CD4-positive, alpha-beta T cell treated with Interleukin-21 for 1 hour (primary cell): ENCODE results near the gene CBX2.
A peak's percentile ranks its signal among the peaks of the same experiment; 100 is the strongest.

Source experiments
- DNase-seq: peaks from one replicate; pipeline ENCODE4 v3.0.0-alpha.2; 2020

The CBX2 gene

DNA sequence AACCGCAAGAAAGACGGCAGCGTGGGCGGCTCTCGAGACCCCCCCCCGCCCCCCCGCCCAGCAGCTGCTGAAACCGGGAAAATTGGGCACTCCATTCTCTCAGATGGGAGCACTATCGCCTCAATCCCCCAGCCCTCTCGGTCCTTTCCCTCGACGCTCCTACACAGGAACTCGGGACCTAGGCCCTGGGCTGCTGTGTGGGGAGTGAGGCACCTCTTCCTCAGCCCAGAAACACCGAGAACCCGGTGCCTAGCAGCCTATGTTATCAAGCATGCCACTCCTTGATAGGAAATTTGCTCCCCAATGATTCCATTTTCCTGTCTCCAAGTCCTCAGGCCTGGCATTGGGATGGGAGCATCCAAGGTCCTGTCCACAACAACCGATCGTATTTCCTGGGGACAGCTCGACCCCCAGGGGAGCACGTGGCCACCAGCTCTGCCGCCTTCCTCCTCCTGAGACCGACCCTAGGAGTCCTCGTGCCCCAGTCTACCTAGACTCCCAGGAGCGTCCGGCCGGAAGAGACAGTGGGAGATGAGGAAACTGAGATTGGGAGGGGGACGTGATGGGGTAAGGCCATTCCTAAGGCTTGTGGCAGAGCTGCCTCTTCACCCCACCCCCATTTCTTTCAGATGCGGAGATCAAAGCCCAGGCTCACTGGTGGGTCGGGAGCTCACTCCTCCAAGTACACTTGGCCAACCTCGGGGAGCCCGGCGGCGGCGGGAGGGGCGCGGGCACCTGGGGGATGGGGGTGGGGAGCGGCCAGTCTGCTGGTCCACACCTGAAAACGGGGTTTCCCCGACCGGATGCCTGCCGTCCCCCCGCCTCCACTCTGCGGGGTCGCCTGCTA is 36.4 kb downstream of the CBX2 start:
- no peak for DNase-seq

DNA sequence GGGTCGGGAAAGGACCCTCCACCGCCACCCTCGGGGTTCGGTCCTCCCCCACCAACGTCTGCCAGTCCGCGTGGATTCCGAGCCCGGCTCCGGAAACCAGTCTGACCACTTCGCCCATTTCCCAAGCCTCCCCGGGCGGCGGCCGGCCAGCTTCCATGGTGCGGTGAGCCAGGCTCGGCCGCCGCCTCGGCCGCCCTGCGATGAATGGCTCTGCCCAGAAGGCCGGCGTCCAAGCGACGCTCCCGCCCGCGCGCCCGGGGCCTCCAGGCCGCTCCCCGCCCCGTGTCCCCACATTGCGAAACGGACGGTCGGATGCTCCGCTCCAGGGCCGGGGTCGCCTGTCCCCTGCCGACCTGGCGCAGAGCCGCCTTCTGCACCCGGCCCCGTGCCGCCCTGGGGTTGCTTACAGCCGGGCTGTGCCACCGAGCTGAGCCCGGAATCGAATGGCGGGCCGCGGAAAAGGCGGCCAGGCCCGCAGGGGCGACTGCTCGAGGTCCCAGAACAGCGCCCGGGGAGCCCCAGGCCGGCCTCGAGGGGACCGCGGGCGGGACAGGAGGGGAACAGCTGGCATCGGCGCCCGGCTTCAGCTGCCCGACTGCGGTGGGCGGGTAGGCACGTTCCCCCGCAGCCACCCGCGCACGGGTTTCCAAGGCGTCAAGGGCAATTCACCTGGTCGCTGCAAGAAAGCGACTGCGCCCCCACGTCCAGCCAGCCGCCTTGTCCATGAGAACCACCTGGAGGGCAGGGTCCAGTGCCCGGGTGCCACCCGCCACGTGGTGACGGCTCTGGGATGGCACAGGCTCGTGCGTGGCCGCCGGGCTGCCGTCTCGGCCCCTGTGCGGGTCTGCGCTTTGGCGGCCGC is 37.3 kb downstream of the CBX2 start:
- DNase-seq = peak; percentile 9

GRCh38 chr17:79815836-79816461 is 38.0 kb downstream of the CBX2 start:
- DNase-seq = no peak

DNA sequence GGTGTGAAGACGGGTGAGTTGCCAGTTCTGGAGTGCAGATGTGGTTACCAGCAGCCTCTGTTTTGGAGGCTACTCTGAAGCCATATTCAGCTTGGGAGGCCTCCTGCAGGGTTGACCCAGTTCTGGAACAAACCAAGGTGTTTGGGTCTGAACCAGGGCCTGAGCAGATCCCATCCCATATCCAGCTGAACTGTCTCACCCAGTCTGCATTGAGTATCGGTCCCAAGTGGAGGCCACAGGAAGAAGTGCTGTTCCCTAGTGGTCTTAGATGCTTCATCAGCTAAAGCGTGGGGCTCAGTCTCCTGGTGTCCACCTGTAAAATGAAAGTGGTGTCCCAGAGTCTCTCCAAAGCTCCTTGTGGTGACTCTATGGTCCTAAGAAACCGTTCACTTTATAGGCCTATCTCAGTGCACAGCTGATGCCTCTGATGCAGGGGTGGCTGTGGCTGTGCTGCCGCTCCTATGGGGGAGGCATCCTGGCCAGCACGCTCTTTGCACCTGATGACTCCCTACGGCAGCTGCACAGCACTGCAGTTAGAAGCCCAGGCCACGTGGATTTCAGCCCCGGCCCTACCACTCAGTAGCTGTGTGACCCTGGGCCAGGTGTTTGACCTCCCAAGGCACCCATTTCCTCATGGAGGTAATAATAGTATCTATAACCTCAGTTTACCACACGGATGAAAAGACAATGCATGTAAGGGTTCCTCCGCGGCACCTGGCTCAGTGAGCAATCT is 40.2 kb downstream of the CBX2 start:
- DNase-seq = no peak

- no peak for DNase-seq
Measured at GRCh38 chr17:79819085-79819484, 41.1 kb downstream of the CBX2 start.

- no peak for DNase-seq
Measured at GRCh38 chr17:79819534-79820276, 41.8 kb downstream of the CBX2 start.

- DNase-seq = no peak
Measured at GRCh38 chr17:79820959-79821330, 43.0 kb downstream of the CBX2 start.

- no peak for DNase-seq
Measured at GRCh38 chr17:79821331-79822095, 43.6 kb downstream of the CBX2 start.

DNA sequence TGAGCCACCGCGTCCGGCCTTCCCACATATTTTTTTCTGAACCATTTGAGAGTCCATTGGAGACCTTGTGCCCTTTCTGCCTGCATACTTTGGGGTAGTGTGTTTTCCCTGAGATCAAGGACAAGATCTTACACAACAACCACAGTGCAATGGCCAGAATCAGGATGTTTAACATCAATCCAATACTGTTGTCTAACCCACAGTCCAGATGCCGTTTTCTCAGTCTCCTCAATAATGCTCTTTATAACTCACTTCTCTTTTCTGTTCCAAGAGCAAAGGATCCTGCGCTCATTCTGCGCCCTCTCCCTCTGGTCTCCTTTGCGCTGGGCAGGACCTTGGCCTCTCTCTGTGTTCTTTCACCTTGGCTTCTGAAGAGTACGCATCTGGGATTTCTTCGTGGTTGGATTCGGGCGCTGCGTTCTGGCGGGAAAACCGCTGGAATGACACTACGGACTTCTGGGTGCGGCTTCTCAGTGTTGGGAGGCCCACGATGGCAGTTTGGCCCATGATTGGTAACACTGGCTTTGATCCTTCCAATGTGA is 44.7 kb downstream of the CBX2 start:
- DNase-seq = no peak

- DNase-seq = no peak
Measured at GRCh38 chr17:79824234-79824633, 46.3 kb downstream of the CBX2 start.

GRCh38 chr17:79824893-79825579 is 47.1 kb downstream of the CBX2 start:
- DNase-seq = no peak

DNA sequence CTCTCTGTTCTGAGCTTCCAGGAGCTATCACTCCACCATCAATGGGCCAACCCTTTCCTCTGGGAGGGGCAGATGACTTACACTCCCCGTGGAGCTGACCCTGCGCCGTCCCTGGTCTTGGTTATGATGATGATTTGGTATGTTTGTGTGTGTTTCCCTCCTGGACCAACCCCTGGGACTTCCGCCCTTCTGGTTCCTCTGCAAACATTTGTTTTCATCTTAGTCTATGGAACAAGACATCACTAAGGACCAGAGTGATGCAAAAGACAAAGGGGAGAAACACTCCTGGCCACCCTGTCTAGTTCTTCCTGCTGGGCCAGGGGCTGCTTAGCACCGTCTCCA is 47.6 kb downstream of the CBX2 start:
- no peak for DNase-seq

DNA sequence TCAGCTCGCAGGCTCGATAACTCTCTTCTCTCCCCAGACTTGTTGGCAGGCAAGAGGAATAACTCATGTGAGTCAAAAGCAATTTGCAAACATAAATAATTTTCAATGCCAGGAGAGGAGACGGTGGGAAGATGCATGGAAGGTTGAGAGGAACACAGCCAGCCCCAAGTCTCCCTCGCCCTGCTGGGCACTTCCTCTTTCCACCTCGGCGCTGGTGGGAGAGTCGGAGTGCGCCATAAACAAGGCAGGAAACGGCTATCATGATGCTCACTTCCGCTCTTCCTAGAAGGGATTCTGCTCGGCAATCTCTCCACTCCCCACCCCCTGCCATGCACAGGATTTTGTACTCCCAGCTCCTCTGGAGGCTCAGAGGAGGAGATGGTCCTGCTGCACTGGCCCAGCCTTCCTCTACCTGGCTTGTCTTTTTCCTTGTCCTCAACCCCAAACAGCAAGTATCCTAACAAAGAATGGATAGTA is 48.3 kb downstream of the CBX2 start:
- DNase-seq = no peak

- DNase-seq = no peak
Measured at GRCh38 chr17:79826841-79827578, 49.1 kb downstream of the CBX2 start.

DNA sequence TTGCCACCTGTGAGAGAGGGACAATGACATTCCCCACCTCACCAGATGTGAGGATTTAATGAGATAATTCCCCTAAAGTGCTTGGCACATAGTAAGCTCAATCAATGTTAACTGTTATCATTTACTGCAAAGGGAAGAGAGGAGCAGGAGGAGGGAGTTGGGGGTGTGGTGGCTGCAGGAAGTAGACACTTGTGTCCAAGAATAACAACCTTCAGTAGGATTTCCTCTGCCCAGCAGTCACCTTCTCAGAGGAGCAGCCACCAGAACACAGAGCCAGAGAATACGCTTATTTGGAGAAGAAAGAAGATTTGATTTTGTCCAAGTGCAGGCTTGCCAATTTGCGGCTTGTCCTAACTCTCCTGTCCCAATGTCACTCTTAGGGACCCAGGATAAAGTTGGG is 51.1 kb downstream of the CBX2 start:
- DNase-seq = no peak

DNA sequence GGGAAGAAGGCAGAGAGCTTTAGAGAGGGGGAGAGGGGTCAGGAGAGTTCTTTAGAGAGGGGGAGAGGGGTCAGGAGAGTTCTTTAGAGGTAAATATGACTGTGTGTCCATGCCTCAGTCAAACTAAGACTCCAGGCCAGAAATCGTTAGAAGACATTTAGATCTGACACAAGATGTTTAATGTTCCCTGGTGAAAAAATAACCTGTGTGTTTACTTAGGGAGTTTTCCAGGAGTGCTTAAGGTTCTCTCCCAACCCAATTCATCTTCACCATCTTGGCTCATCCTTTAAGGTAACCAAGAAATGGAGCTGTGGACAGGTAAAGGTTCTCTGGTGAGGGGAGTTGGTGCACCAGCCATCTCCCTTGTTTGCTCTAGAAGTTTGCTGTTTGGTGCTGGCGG is 51.5 kb downstream of the CBX2 start:
- DNase-seq = no peak

DNA sequence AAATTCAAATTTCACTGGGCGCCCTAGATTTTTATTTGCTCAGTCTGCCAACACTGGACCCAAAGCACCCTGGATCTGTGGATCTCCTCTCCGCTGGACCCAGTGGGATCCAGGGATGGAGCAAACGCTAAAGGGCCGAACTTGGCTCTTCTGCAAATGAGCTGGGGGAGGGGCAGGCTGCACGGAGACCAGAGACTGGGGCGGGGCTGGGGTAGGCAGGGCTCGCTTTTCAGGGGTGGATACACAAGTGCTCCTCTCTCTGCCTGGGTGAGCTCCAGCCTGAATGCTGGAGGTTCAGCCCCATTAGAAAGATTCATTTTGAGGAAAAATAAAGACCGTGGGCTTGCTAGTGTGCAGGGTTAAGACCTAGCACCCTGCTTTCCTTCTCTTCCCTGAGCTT is 52.4 kb downstream of the CBX2 start:
- DNase-seq = no peak

DNA sequence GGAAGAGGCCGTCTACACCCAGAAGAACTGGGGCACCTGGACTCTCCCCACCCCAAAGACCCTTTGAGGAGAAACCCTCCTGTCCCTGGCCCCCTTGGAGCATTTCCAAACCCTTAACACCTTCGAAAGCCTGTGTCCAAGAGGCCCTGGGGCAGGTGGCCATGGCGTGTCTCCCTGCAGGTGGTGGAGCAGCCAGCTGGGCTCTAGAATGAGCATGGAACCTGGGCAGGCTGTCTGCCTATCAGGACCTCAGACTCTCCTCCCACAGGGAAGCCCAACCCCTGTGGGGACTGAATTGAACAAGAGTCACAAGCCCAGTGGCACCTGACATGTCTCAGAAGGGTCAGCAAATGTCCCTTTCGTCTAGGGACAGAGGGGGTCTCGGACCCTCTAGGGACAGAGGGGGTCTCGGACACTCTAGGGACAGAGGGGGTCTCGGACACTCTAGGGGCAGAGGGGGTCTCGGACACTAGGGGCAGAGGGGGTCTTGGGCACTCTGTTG is 52.9 kb downstream of the CBX2 start:
- DNase-seq = no peak
